OCI-LY1 (cell line): Measurements from ENCODE around the gene POMP.

Experiments
- EZH2 ChIP-seq: fragments of 200-600 bp; sonication (generic), shearing (Covaris generic); IDR thresholded peaks from 2 replicates; pipeline ENCODE4 v1.8.0; 2017; ENCODE audit warnings: borderline replicate concordance, mixed run types, mild to moderate bottlenecking, antibody characterized with exemption, low read length, moderate library complexity, mixed read lengths
- TF ChIP-seq, protein P1 (sequence below): fragments of 200-600 bp; sonication (generic), shearing (Covaris generic); IDR thresholded peaks from 2 replicates; pipeline ENCODE4 v1.5.1; 2017; ENCODE audit warnings: mild to moderate bottlenecking, antibody characterized with exemption, low read length, moderate library complexity, mixed read lengths

DNA sequence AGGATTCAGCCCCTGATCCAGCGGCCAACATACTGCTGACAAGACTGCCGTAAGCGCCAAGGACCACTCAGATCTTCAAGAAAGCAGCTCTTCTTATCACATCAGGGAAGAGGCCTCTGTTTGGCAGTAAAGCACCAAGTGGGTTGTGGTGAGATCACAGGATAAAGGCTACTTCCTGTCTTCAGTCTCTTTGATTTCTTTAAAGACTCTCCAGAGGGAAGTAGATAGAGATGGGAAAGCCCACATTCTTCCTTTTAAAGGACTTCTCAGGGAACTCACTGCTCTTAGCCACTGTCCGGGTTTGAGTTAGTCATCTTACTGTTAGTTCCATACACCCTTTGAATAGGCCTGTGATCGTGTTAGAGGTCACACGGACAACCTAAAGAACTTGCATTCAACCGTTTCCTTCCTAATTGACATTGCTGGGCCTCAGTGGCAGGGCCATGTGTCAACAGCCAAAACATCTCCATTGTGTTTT lies 47.2 kb upstream of the POMP start:
- TF ChIP-seq, protein P1, sequence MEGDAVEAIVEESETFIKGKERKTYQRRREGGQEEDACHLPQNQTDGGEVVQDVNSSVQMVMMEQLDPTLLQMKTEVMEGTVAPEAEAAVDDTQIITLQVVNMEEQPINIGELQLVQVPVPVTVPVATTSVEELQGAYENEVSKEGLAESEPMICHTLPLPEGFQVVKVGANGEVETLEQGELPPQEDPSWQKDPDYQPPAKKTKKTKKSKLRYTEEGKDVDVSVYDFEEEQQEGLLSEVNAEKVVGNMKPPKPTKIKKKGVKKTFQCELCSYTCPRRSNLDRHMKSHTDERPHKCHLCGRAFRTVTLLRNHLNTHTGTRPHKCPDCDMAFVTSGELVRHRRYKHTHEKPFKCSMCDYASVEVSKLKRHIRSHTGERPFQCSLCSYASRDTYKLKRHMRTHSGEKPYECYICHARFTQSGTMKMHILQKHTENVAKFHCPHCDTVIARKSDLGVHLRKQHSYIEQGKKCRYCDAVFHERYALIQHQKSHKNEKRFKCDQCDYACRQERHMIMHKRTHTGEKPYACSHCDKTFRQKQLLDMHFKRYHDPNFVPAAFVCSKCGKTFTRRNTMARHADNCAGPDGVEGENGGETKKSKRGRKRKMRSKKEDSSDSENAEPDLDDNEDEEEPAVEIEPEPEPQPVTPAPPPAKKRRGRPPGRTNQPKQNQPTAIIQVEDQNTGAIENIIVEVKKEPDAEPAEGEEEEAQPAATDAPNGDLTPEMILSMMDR, result no peak
- TF ChIP-seq EZH2, result no peak
